Activated gamma-delta T cell (primary cell): ENCODE results near the gene GPR27.

Experiments
- DNase-seq: peaks from one replicate; lab custom pipeline; 2025; lab: John Stamatoyannopoulos, UW

Gene GPR27

GRCh38 chr3:71785532-71786216 lies 32.0 kb downstream of the GPR27 start:
- no peak for DNase-seq

- DNase-seq = no peak
These were observed 32.5 kb downstream of the GPR27 start for GRCh38 chr3:71786217-71786549.

- no peak for DNase-seq
These were observed 32.9 kb downstream of the GPR27 start for GRCh38 chr3:71786551-71786950.

GRCh38 chr3:71787851-71788405 lies 34.3 kb downstream of the GPR27 start:
- no peak for DNase-seq

- DNase-seq = no peak
These were observed 36.3 kb downstream of the GPR27 start for GRCh38 chr3:71789922-71790321.

GRCh38 chr3:71791634-71792033 lies 38.0 kb downstream of the GPR27 start:
- no peak for DNase-seq

- no peak for DNase-seq
These were observed 42.6 kb downstream of the GPR27 start for GRCh38 chr3:71796290-71796689.

GRCh38 chr3:71797455-71797854 lies 43.8 kb downstream of the GPR27 start:
- no peak for DNase-seq

- no peak for DNase-seq
These were observed 46.4 kb downstream of the GPR27 start for GRCh38 chr3:71800023-71800422.

- no peak for DNase-seq
These were observed 48.3 kb downstream of the GPR27 start for GRCh38 chr3:71801986-71802385.

GRCh38 chr3:71803248-71803647 lies 49.6 kb downstream of the GPR27 start:
- no peak for DNase-seq

GRCh38 chr3:71805199-71805598 lies 51.5 kb downstream of the GPR27 start:
- no peak for DNase-seq

- DNase-seq = no peak
These were observed 52.0 kb downstream of the GPR27 start for GRCh38 chr3:71805691-71806090.
